GM23338 (cell line): ENCODE measurements around the gene KSR2. TPM values are rescaled to one million over a fixed set of nuclear protein-coding genes. Genes with fewer than 3 reads are reported as not detected.

ENCODE experiments used
- ATAC-seq: fragments of 200-7000 bp; cut with Tn5 transposase; 3 replicates; pipeline ENCODE4 v1.9.1; 2020
- DNase-seq: peaks from one replicate; pipeline ENCODE4 v3.0.0-alpha.2; 2015; ENCODE audit warnings: low spot score
- H2AFZ ChIP-seq: fragments of 200-600 bp; sonication (generic); 2 replicates; pipeline ENCODE4 v1.8.0; 2016; ENCODE audit warnings: antibody characterized with exemption, mild to moderate bottlenecking, moderate library complexity
- H3F3A ChIP-seq: fragments of 200-600 bp; sonication (generic); replicated peaks from 2 replicates; pipeline ENCODE4 v1.8.0; 2017; ENCODE audit warnings: antibody characterized with exemption, mixed run types, low read depth
- H3K27ac ChIP-seq: fragments of 200-600 bp; sonication (generic); 2 replicates; pipeline ENCODE4 v1.6.1; 2016; ENCODE audit warnings: low read depth
- H3K27me3 ChIP-seq: fragments of 200-600 bp; sonication (generic); 2 replicates; pipeline ENCODE4 v1.8.0; 2016; ENCODE audit warnings: mild to moderate bottlenecking, mixed run types, moderate library complexity; ENCODE audit not compliant: insufficient read depth
- H3K36me3 ChIP-seq: fragments of 200-600 bp; sonication (generic); 2 replicates; pipeline ENCODE4 v1.8.0; 2016; ENCODE audit warnings: mild to moderate bottlenecking; ENCODE audit not compliant: insufficient read depth
- H3K4me1 ChIP-seq: fragments of 200-600 bp; sonication (generic); 2 replicates; pipeline ENCODE4 v1.8.0; 2016; ENCODE audit warnings: mild to moderate bottlenecking, moderate library complexity; ENCODE audit not compliant: insufficient read depth
- H3K4me2 ChIP-seq: fragments of 200-600 bp; sonication (generic); 2 replicates; pipeline ENCODE4 v1.7.1; 2017; ENCODE audit warnings: mixed run types
- H3K4me3 ChIP-seq: fragments of 200-600 bp; sonication (generic); 2 replicates; pipeline ENCODE4 v1.6.1; 2016; ENCODE audit warnings: mixed run types
- H3K79me2 ChIP-seq: fragments of 200-600 bp; sonication (generic); replicated peaks from 2 replicates; pipeline ENCODE4 v1.8.0; 2017; ENCODE audit warnings: mild to moderate bottlenecking; ENCODE audit not compliant: insufficient read depth
- H3K9me2 ChIP-seq: fragments of 200-600 bp; sonication (generic); 2 replicates; pipeline ENCODE4 v1.8.0; 2017; ENCODE audit not compliant: insufficient read depth
- H4K20me1 ChIP-seq: fragments of 200-600 bp; sonication (generic); replicated peaks from 2 replicates; pipeline ENCODE4 v1.8.0; 2017; ENCODE audit warnings: mild to moderate bottlenecking; ENCODE audit not compliant: insufficient read depth
- H3K27ac Mint-ChIP-seq: 2 replicates; pipeline ENCODE4 v1.8.0; 2020; ENCODE audit warnings: inconsistent platforms, mild to moderate bottlenecking, moderate library complexity, mixed read lengths
- H3K27me3 Mint-ChIP-seq: 3 replicates; pipeline ENCODE4 v1.8.0; 2022; ENCODE audit warnings: low read depth, mild to moderate bottlenecking, moderate library complexity, mixed read lengths, inconsistent platforms; ENCODE audit not compliant: insufficient read depth, poor library complexity
- H3K36me3 Mint-ChIP-seq: 3 replicates; pipeline ENCODE4 v1.8.0; 2021; ENCODE audit warnings: low read depth, mild to moderate bottlenecking, inconsistent platforms, moderate library complexity, mixed read lengths
- H3K4me1 Mint-ChIP-seq: 3 replicates; pipeline ENCODE4 v1.8.0; 2020; ENCODE audit warnings: mild to moderate bottlenecking, inconsistent platforms, mixed read lengths
- H3K4me3 Mint-ChIP-seq: 3 replicates; pipeline ENCODE4 v1.8.0; 2021; ENCODE audit warnings: moderate library complexity, mild to moderate bottlenecking, inconsistent platforms, mixed read lengths
- H3K9me3 Mint-ChIP-seq: 3 replicates; pipeline ENCODE4 v1.8.0; 2020; ENCODE audit warnings: moderate library complexity, mild to moderate bottlenecking, inconsistent platforms, mixed read lengths
- CTCF ChIP-seq, 2 experiments: fragments of 200-600 bp in 1 of 2; sonication (generic) in 1 of 2; conservative IDR thresholded peaks; 2 replicates each; pipeline versions ENCODE4 v1.5.1 to v1.6.1; 2016 to 2017; ENCODE audit warnings: antibody characterized with exemption in 2 of 2, low read depth in 2 of 2, mild to moderate bottlenecking in 2 of 2, moderate library complexity in 1 of 2
- ETS1 ChIP-seq: IDR thresholded peaks from 2 replicates; pipeline ENCODE4 v1.6.1; 2016; ENCODE audit warnings: antibody characterized with exemption
- EZH2 ChIP-seq: fragments of 200-600 bp; sonication (generic); IDR thresholded peaks from one replicate; pipeline ENCODE4 v1.8.0; 2017; ENCODE audit warnings: antibody characterized with exemption, mild to moderate bottlenecking, low read depth; ENCODE audit not compliant: unreplicated experiment
- EZH2phosphoT487 ChIP-seq: fragments of 200-600 bp; sonication (generic); IDR thresholded peaks from one replicate; pipeline ENCODE4 v1.8.1; 2018; ENCODE audit warnings: antibody characterized with exemption; ENCODE audit not compliant: unreplicated experiment
- POLR2AphosphoS5 ChIP-seq: IDR thresholded peaks from 2 replicates; pipeline ENCODE4 v1.6.1; 2016; ENCODE audit warnings: antibody characterized with exemption, low read depth
- STAT1 ChIP-seq: IDR thresholded peaks from one replicate; pipeline ENCODE4 v1.6.1; 2016; ENCODE audit warnings: antibody characterized with exemption; ENCODE audit not compliant: unreplicated experiment
- ZNF114 ChIP-seq: fragments of 250-450 bp; sonication (Bioruptor Pico); IDR thresholded peaks from 2 replicates; pipeline ENCODE4 v1.5.0; 2020; ENCODE audit warnings: mild to moderate bottlenecking, moderate library complexity
- polyA plus RNA-seq: library from polyadenylated mRNA; unstranded; fragments of >200 nt; fragmentation: Nextera tagmentation; extraction: Ambion mirVana; gene quantifications from 2 replicates; pipeline ENCODE4 v1.2.1, GENCODE V29; 2016
- total RNA-seq: library from RNA; depleted of rRNA; stranded (reverse); fragments of >200 nt; shearing (Covaris generic); gene quantifications from 2 replicates; pipeline ENCODE4 v1.2.3, GENCODE V29; 2014
- TF ChIP-seq, protein P1 (sequence below): fragments of 250-450 bp; sonication (Bioruptor Pico); IDR thresholded peaks from 2 replicates; pipeline ENCODE4 v1.5.0; 2020; ENCODE audit warnings: mild to moderate bottlenecking, moderate library complexity
- TF ChIP-seq, protein P2 (sequence below): IDR thresholded peaks from one replicate; pipeline ENCODE4 v1.6.1; 2018; ENCODE audit warnings: antibody characterized with exemption; ENCODE audit not compliant: unreplicated experiment

Gene KSR2
- total and polyA plus RNA-seq, 2 experiments from 2014 or later, result 1.1 to 2.7 TPM

DNA sequence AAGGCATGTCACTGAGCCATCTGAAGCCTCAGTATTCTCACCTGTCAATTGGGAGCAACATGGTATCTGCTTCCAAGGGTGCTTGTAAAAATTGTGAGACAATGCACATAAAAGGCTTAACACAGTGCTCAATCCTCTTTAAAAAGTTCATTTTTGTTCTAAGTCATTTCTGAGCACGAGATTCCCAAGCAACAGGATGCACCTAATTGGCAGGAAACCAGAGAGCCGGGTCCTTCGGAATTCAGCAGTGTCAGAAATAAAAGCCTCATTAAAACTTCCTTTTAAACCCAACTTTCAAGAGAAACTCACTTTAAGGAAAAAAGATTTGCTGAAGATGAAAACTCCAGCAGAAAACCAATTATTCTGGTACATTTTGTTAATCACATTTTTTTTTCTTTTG lies 494.9 kb downstream of the KSR2 start:
- ATAC-seq, result no peak
- no peak overlapping the region for H2AFZ ChIP-seq
- no peaks in the 10 kb centered on the region for H4K20me1 ChIP-seq
- H3K4me3 Mint-ChIP-seq, result no peak overlapping the region
- H3K9me2 ChIP-seq, result 0 out of 2 replicates have a peak, but pooled peaks cover 19% of the 10 kb centered on the region
- no peaks in the 10 kb centered on the region for H3K4me1 ChIP-seq
- H3K36me3 ChIP-seq, result no peaks in the 10 kb centered on the region
- TF ChIP-seq ETS1, result no peak
- no peak for TF ChIP-seq POLR2AphosphoS5
- TF ChIP-seq, protein P1, sequence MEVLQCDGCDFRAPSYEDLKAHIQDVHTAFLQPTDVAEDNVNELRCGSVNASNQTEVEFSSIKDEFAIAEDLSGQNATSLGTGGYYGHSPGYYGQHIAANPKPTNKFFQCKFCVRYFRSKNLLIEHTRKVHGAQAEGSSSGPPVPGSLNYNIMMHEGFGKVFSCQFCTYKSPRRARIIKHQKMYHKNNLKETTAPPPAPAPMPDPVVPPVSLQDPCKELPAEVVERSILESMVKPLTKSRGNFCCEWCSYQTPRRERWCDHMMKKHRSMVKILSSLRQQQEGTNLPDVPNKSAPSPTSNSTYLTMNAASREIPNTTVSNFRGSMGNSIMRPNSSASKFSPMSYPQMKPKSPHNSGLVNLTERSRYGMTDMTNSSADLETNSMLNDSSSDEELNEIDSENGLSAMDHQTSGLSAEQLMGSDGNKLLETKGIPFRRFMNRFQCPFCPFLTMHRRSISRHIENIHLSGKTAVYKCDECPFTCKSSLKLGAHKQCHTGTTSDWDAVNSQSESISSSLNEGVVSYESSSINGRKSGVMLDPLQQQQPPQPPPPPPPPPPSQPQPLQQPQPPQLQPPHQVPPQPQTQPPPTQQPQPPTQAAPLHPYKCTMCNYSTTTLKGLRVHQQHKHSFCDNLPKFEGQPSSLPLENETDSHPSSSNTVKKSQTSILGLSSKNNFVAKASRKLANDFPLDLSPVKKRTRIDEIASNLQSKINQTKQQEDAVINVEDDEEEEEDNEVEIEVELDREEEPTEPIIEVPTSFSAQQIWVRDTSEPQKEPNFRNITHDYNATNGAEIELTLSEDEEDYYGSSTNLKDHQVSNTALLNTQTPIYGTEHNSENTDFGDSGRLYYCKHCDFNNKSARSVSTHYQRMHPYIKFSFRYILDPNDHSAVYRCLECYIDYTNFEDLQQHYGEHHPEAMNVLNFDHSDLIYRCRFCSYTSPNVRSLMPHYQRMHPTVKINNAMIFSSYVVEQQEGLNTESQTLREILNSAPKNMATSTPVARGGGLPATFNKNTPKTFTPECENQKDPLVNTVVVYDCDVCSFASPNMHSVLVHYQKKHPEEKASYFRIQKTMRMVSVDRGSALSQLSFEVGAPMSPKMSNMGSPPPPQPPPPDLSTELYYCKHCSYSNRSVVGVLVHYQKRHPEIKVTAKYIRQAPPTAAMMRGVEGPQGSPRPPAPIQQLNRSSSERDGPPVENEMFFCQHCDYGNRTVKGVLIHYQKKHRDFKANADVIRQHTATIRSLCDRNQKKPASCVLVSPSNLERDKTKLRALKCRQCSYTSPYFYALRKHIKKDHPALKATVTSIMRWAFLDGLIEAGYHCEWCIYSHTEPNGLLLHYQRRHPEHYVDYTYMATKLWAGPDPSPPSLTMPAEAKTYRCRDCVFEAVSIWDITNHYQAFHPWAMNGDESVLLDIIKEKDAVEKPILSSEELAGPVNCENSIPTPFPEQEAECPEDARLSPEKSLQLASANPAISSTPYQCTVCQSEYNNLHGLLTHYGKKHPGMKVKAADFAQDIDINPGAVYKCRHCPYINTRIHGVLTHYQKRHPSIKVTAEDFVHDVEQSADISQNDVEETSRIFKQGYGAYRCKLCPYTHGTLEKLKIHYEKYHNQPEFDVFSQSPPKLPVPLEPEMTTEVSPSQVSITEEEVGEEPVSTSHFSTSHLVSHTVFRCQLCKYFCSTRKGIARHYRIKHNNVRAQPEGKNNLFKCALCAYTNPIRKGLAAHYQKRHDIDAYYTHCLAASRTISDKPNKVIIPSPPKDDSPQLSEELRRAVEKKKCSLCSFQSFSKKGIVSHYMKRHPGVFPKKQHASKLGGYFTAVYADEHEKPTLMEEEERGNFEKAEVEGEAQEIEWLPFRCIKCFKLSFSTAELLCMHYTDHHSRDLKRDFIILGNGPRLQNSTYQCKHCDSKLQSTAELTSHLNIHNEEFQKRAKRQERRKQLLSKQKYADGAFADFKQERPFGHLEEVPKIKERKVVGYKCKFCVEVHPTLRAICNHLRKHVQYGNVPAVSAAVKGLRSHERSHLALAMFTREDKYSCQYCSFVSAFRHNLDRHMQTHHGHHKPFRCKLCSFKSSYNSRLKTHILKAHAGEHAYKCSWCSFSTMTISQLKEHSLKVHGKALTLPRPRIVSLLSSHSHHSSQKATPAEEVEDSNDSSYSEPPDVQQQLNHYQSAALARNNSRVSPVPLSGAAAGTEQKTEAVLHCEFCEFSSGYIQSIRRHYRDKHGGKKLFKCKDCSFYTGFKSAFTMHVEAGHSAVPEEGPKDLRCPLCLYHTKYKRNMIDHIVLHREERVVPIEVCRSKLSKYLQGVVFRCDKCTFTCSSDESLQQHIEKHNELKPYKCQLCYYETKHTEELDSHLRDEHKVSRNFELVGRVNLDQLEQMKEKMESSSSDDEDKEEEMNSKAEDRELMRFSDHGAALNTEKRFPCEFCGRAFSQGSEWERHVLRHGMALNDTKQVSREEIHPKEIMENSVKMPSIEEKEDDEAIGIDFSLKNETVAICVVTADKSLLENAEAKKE (CRISPR knock-in tag), result no peak
- TF ChIP-seq ZNF114 (CRISPR knock-in tag), result no peak
- TF ChIP-seq CTCF (conservative IDR thresholded peaks at IDR 0.05; ENCODE audit: low read depth in 2 of 2), result no peak
- TF ChIP-seq, protein P2, sequence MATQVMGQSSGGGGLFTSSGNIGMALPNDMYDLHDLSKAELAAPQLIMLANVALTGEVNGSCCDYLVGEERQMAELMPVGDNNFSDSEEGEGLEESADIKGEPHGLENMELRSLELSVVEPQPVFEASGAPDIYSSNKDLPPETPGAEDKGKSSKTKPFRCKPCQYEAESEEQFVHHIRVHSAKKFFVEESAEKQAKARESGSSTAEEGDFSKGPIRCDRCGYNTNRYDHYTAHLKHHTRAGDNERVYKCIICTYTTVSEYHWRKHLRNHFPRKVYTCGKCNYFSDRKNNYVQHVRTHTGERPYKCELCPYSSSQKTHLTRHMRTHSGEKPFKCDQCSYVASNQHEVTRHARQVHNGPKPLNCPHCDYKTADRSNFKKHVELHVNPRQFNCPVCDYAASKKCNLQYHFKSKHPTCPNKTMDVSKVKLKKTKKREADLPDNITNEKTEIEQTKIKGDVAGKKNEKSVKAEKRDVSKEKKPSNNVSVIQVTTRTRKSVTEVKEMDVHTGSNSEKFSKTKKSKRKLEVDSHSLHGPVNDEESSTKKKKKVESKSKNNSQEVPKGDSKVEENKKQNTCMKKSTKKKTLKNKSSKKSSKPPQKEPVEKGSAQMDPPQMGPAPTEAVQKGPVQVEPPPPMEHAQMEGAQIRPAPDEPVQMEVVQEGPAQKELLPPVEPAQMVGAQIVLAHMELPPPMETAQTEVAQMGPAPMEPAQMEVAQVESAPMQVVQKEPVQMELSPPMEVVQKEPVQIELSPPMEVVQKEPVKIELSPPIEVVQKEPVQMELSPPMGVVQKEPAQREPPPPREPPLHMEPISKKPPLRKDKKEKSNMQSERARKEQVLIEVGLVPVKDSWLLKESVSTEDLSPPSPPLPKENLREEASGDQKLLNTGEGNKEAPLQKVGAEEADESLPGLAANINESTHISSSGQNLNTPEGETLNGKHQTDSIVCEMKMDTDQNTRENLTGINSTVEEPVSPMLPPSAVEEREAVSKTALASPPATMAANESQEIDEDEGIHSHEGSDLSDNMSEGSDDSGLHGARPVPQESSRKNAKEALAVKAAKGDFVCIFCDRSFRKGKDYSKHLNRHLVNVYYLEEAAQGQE, result no peak
- no peak for TF ChIP-seq EZH2phosphoT487
- no peak for TF ChIP-seq STAT1
- no peak for TF ChIP-seq EZH2
- H3K36me3 Mint-ChIP-seq, result peaks cover 11% of the 10 kb centered on the region; the same call in 2 of the 3 replicates
- H3K4me3 ChIP-seq, result no peak overlapping the region
- H3K27ac ChIP-seq, result no peak overlapping the region
- no peak overlapping the region for H3K27ac Mint-ChIP-seq
- no peak overlapping the region for H3K4me2 ChIP-seq
- peaks cover 2% of the 10 kb centered on the region for H3K27me3 Mint-ChIP-seq
- peaks cover 10% of the 10 kb centered on the region for H3K4me1 Mint-ChIP-seq
- no peaks in the 10 kb centered on the region for H3K79me2 ChIP-seq
- H3K27me3 ChIP-seq, result no peaks in the 10 kb centered on the region
- DNase-seq, result no peak
- H3F3A ChIP-seq, result no peaks in the 10 kb centered on the region
- peaks cover 4% of the 10 kb centered on the region; the same call in 2 of the 3 replicates for H3K9me3 Mint-ChIP-seq
